GM12891 (cell line): Measurements from ENCODE around the gene EIF3D.

Experiments used
- PAX5 ChIP-seq: IDR thresholded peaks from 2 replicates; pipeline ENCODE4 v1.6.1; 2011; ENCODE audit warnings: low read length, moderate library complexity, mild to moderate bottlenecking; ENCODE audit not compliant: insufficient read depth, severe bottlenecking
- POLR2A ChIP-seq: IDR thresholded peaks from 2 replicates; pipeline ENCODE4 v1.6.1; 2011; ENCODE audit warnings: low read depth, low read length, control low read depth
- POLR2AphosphoS5 ChIP-seq: IDR thresholded peaks from 2 replicates; pipeline ENCODE4 v1.6.1; 2011; ENCODE audit warnings: low read depth, low read length, control low read depth
- POU2F2 ChIP-seq: IDR thresholded peaks from 2 replicates; pipeline ENCODE4 v1.6.1; 2011; ENCODE audit warnings: low read depth, mild to moderate bottlenecking, control low read depth, low read length, moderate library complexity
- SPI1 ChIP-seq: IDR thresholded peaks from 2 replicates; pipeline ENCODE4 v1.6.1; 2011; ENCODE audit warnings: low read depth, low read length, control low read depth
- TAF1 ChIP-seq: IDR thresholded peaks from 2 replicates; pipeline ENCODE4 v1.6.1; 2011; ENCODE audit warnings: low read depth, low read length, control low read depth

DNA sequence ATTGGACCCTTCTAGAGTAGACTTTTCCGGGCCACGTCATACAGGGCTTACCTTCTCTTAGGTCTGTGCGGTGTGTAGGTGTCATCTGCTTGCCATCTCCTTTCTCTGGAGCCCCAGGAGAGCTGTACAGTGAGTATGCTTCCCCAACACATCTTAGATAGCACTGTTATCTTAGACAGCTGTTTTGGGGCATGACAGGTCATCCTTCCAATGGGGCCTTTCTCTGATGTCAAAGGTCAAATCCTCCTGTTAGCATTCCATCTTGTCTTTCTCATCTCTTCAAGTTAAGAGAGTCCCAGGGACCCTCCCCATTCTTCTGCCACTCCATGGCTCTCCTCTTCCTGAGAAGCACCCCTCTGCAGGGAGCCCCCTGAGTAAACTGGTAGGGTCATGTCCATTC lies 31.0 kb upstream of the EIF3D start:
- TF ChIP-seq SPI1, result no peak
- no peak for TF ChIP-seq POLR2A
- no peak for TF ChIP-seq TAF1
- TF ChIP-seq POU2F2, result no peak
- no peak for TF ChIP-seq POLR2AphosphoS5
- no peak for TF ChIP-seq PAX5
